K562 (cell line): ENCODE measurements around the gene SLC25A40. TPM values are rescaled to one million over a fixed set of nuclear protein-coding genes. Genes with fewer than 3 reads are reported as not detected.

Source experiments
- CBFA2T3 ChIP-seq: fragments of 450-650 bp; IDR thresholded peaks from 2 replicates; pipeline ENCODE4 v1.6.1; 2017
- CREBBP ChIP-seq: IDR thresholded peaks from one replicate; pipeline ENCODE4 v1.6.1; 2012; ENCODE audit warnings: low read depth, mild to moderate bottlenecking, control low read depth, inconsistent platforms, low read length
- GMEB1 ChIP-seq: fragments of 250-450 bp; sonication (Bioruptor Pico); IDR thresholded peaks from 2 replicates; pipeline ENCODE4 v1.4.0; 2020; ENCODE audit warnings: mild to moderate bottlenecking
- HCFC1 ChIP-seq: IDR thresholded peaks from 2 replicates; pipeline ENCODE4 v1.6.1; 2012; ENCODE audit warnings: low read depth, low read length, improper control_type of control experiment
- HNRNPLL ChIP-seq: fragments of 200-400 bp; formaldehyde crosslinking; IDR thresholded peaks from 2 replicates; pipeline ENCODE4 v1.6.1; 2017; ENCODE audit warnings: low read length, low read depth, mild to moderate bottlenecking; ENCODE audit not compliant: poor library complexity, severe bottlenecking
- PHB ChIP-seq: fragments of 250-450 bp; sonication (Bioruptor Pico); IDR thresholded peaks from 2 replicates; pipeline ENCODE4 v1.5.0; 2021
- RBM17 ChIP-seq: fragments of 200-400 bp; formaldehyde crosslinking; IDR thresholded peaks from 2 replicates; pipeline ENCODE4 v1.6.1; 2017; ENCODE audit warnings: low read depth, mild to moderate bottlenecking, low read length, borderline replicate concordance
- RBM22 ChIP-seq: fragments of 200-400 bp; formaldehyde crosslinking; IDR thresholded peaks from 2 replicates; pipeline ENCODE4 v1.6.1; 2018; ENCODE audit warnings: low read length, low read depth; ENCODE audit not compliant: poor library complexity, severe bottlenecking
- RCOR1 ChIP-seq, 2 experiments: IDR thresholded peaks; 2 replicates each; pipeline ENCODE4 v1.6.1; 2012; ENCODE audit warnings: low read depth in 2 of 2, low read length in 2 of 2, borderline replicate concordance in 1 of 2, improper control_type of control experiment in 1 of 2
- THRA ChIP-seq: fragments of 450-650 bp; IDR thresholded peaks from 2 replicates; pipeline ENCODE4 v1.6.1; 2017; ENCODE audit warnings: mild to moderate bottlenecking, moderate library complexity
- ZBTB40 ChIP-seq, 2 experiments: fragments of 450-650 bp in 1 of 2; sonication (generic) in 1 of 2; formaldehyde crosslinking in 1 of 2; IDR thresholded peaks; 2 replicates each; pipeline versions ENCODE4 v1.7.1 to v1.9.0; 2016 to 2022; ENCODE audit warnings: inconsistent platforms in 1 of 2, mild to moderate bottlenecking in 1 of 2, missing genetic modification reagents in 1 of 2
- ZNF124 ChIP-seq: sonication (generic); formaldehyde crosslinking; IDR thresholded peaks from 2 replicates; pipeline ENCODE4 v1.8.1; 2022; ENCODE audit warnings: missing genetic modification reagents
- ZNF766 ChIP-seq: fragments of 200-800 bp; sonication (Bioruptor generic); conservative IDR thresholded peaks from 2 replicates; pipeline ENCODE4 v1.6.1; 2016; ENCODE audit warnings: missing genetic modification characterization, missing compliant biosample characterization
- polyA plus RNA-seq, 8 experiments: library from polyadenylated mRNA; depleted of rRNA in 4 of 8; stranded (reverse) in 5 of 8; unstranded in 3 of 8; fragments of >200 nt; fragmentation: Nextera tagmentation in 2 of 8; fragmentation: Illumina TruSeq in 1 of 8; extraction: Ambion mirVana in 2 of 8; extraction: Trizol in 1 of 8; gene quantifications; 2 replicates each; pipeline versions ENCODE4 v1.2.1 to v1.2.3, GENCODE V29; 2011 to 2014; ENCODE audit warnings: inconsistent platforms in 1 of 8, missing spikeins in 1 of 8
- total RNA-seq, 7 experiments: library from RNA; depleted of rRNA in 6 of 7; stranded (reverse); fragments of >200 nt in 6 of 7; fragmentation: Illumina TruSeq in 2 of 7; extraction: Trizol in 2 of 7; gene quantifications; 2 replicates each; pipeline versions ENCODE4 v1.2.1 to v1.2.3, GENCODE V29; 2011 to 2021; ENCODE audit warnings: low replicate concordance in 1 of 7

The SLC25A40 gene
- total and polyA plus RNA-seq, 9 of the 15 experiments (the other 6 are each of a cell fraction or from before 2014, with no cell fraction given) = 6.7 to 44.0 (median 26.5) TPM

- TF ChIP-seq GMEB1 (CRISPR knock-in tag) = peak; percentile 99
- peak; percentile 99 for TF ChIP-seq HNRNPLL
- TF ChIP-seq CBFA2T3 = no peak
- TF ChIP-seq HCFC1 = no peak; the same call in 1 of the 2 replicates
- TF ChIP-seq CREBBP = no peak
- peak; percentile 8 to 87; a peak in 2 of 4 replicates for TF ChIP-seq RCOR1 (IDR thresholded peaks at IDR 0.05; ENCODE audit: borderline replicate concordance in 1 of 2, low read depth in 2 of 2, low read length in 2 of 2)
- no peak for TF ChIP-seq RBM17
- no peak for TF ChIP-seq THRA
- no peak; the same call in none of the 2 replicates for TF ChIP-seq ZNF766 (CRISPR knock-in tag)
- peak; percentile 51 for TF ChIP-seq RBM22
- TF ChIP-seq ZBTB40 (IDR thresholded peaks at IDR 0.05) = peak; percentile 57; the same call in 1 of the 2 replicates
- no peak for TF ChIP-seq ZBTB40 (CRISPR knock-in tag; IDR thresholded peaks at IDR 0.05)
- TF ChIP-seq ZNF124 = no peak
- TF ChIP-seq PHB (CRISPR knock-in tag) = no peak
Measured at GRCh38 chr7:87876040-87876868, at the start of gene SLC25A40, which contains the start of gene DBF4 (continued).
